ENCODE results near the gene SEMA4A.
A peak's percentile ranks its signal among the peaks of the same experiment; 100 is the strongest.

GRCh38 chr1:156212833-156213643 lies 59.7 kb downstream of the SEMA4A start, which contains the start of gene PMF1:
- TF ChIP-seq CTCF (IDR thresholded peaks at IDR 0.05): peak in 1 of 3 donors; percentile 9
- peak; percentile 70 for TF ChIP-seq POLR2A (IDR thresholded peaks at IDR 0.05)
